ENCODE measurements around the gene CALB2. TPM values are rescaled to one million over a fixed set of nuclear protein-coding genes. Genes with fewer than 3 reads are reported as not detected.

CALB2 gene
- total and polyA plus RNA-seq, 2 donors (not counting 3 experiments of a cell fraction or from before 2014, with no cell fraction given) = not detected

- TF ChIP-seq GATA2 (IDR thresholded peaks at IDR 0.05; ENCODE audit: insufficient read depth, insufficient read length, low read depth, low read length) (no peak), EZH2 (IDR thresholded peaks at IDR 0.05; ENCODE audit: borderline replicate concordance, low read depth, low read length, severe bottlenecking) (no peak), POLR2AphosphoS5 (IDR thresholded peaks at IDR 0.05; ENCODE audit: insufficient read depth, low read depth, low read length) (no peak), MYC (IDR thresholded peaks at IDR 0.05; ENCODE audit: low read depth, low read length) (no peak)
- FAIRE-seq = no peak
- H4K20me1 ChIP-seq (replicated peaks; ENCODE audit: control insufficient read depth, extremely low read depth, insufficient read depth, low read length) = no peaks in the 10 kb centered on the region
- DNase-seq (ENCODE audit: low read depth, low spot score) = no peak
- H3K4me1 ChIP-seq (ENCODE audit: control insufficient read depth, extremely low read depth, insufficient read depth, low read length) = no peaks in the 10 kb centered on the region
- no peaks in the 10 kb centered on the region for H3K9me1 ChIP-seq (replicated peaks; ENCODE audit: control insufficient read depth, extremely low read depth, insufficient read depth, low read length)
- intact Hi-C loops (cut with micrococcal nuclease) = no loop called here
- H3K27ac ChIP-seq (ENCODE audit: insufficient read depth, low read depth, low read length) = no peak overlapping the region
- H3K9ac ChIP-seq (replicated peaks; ENCODE audit: extremely low read depth, insufficient read depth, low read length) = no peak overlapping the region
- ChIA-PET POLR2A (no interaction called here), CTCF (interaction anchor here (0.6 to 6.0 kb wide), 3 partner anchors 10 to 85 kb away, joined by 3 to 21 read pairs (median 4); no protein-coding TSS in a partner anchor)
- BruUV-seq (replicated peaks) = no TSS peak
- H3K79me2 ChIP-seq (ENCODE audit: control insufficient read depth, insufficient read depth, low read length) = no peaks in the 10 kb centered on the region
- no peak overlapping the region for H3K4me3 ChIP-seq (replicated peaks in 1 of 3; ENCODE audit: insufficient read depth in 1 of 3, low read depth in 1 of 3, low read length in 3 of 3)
- no peaks in the 10 kb centered on the region for H3K36me3 ChIP-seq (ENCODE audit: control insufficient read depth in 2 of 2, extremely low read depth in 1 of 2, insufficient read depth in 2 of 2, low read length in 2 of 2)
- H3K27me3 ChIP-seq (ENCODE audit: control insufficient read depth in 2 of 2, insufficient read depth in 2 of 2, low read length in 2 of 2) = no peaks in the 10 kb centered on the region
- H3K4me2 ChIP-seq (ENCODE audit: insufficient read depth, low read length) = no peak overlapping the region
- no peaks in the 10 kb centered on the region for H3K9me3 ChIP-seq (replicated peaks; ENCODE audit: control insufficient read depth, insufficient read depth, low read length)
- dilution Hi-C loops (cut with MboI; ENCODE audit: extremely low pct_ligation_motif_present, low sequenced_read_pairs) = no loop called here
- no peak overlapping the region for H2AFZ ChIP-seq (ENCODE audit: low read depth, low read length)
Measured at GRCh38 chr16:71340406-71340805, 18.1 kb upstream of the CALB2 start.

- Histone ChIP-seq H3K9ac (replicated peaks; ENCODE audit: extremely low read depth, insufficient read depth, low read length) (no peak overlapping the region), H3K4me1 (ENCODE audit: control insufficient read depth, extremely low read depth, insufficient read depth, low read length) (no peaks in the 10 kb centered on the region), H2AFZ (ENCODE audit: low read depth, low read length) (no peak overlapping the region), H3K79me2 (ENCODE audit: control insufficient read depth, insufficient read depth, low read length) (no peaks in the 10 kb centered on the region), H3K4me3 (replicated peaks in 1 of 3; ENCODE audit: insufficient read depth in 1 of 3, low read depth in 1 of 3, low read length in 3 of 3) (no peak overlapping the region), H3K27me3 (ENCODE audit: control insufficient read depth in 2 of 2, insufficient read depth in 2 of 2, low read length in 2 of 2) (no peaks in the 10 kb centered on the region), H3K4me2 (ENCODE audit: insufficient read depth, low read length) (no peak overlapping the region), H3K9me3 (replicated peaks; ENCODE audit: control insufficient read depth, insufficient read depth, low read length) (no peaks in the 10 kb centered on the region), H3K9me1 (replicated peaks; ENCODE audit: control insufficient read depth, extremely low read depth, insufficient read depth, low read length) (no peaks in the 10 kb centered on the region), H4K20me1 (replicated peaks; ENCODE audit: control insufficient read depth, extremely low read depth, insufficient read depth, low read length) (no peaks in the 10 kb centered on the region), H3K27ac (ENCODE audit: insufficient read depth, low read depth, low read length) (no peak overlapping the region), H3K36me3 (ENCODE audit: control insufficient read depth in 2 of 2, extremely low read depth in 1 of 2, insufficient read depth in 2 of 2, low read length in 2 of 2) (no peaks in the 10 kb centered on the region)
- FAIRE-seq (no peak), DNase-seq (ENCODE audit: low read depth, low spot score) (no peak)
- intact Hi-C loops (cut with micrococcal nuclease) (no loop called here), dilution Hi-C loops (cut with MboI; ENCODE audit: extremely low pct_ligation_motif_present, low sequenced_read_pairs) (no loop called here)
- ChIA-PET CTCF (interaction anchor here (0.9 to 1.8 kb wide), 4 partner anchors 16 to 158 kb away, joined by 3 to 7 read pairs (median 3); no protein-coding TSS in a partner anchor), POLR2A (no interaction called here)
- BruUV-seq (replicated peaks) = no TSS peak
- TF ChIP-seq GATA2 (IDR thresholded peaks at IDR 0.05; ENCODE audit: insufficient read depth, insufficient read length, low read depth, low read length) = no peak
- TF ChIP-seq MYC (IDR thresholded peaks at IDR 0.05; ENCODE audit: low read depth, low read length) = no peak
- TF ChIP-seq JUN (IDR thresholded peaks at IDR 0.05; ENCODE audit: borderline replicate concordance, insufficient read depth, insufficient read length, low read depth) = no peak
- no peak for TF ChIP-seq POLR2AphosphoS5 (IDR thresholded peaks at IDR 0.05; ENCODE audit: insufficient read depth, low read depth, low read length)
- TF ChIP-seq POLR2A (IDR thresholded peaks at IDR 0.05; ENCODE audit: low read depth, low read length) = no peak
- no peak for TF ChIP-seq EZH2 (IDR thresholded peaks at IDR 0.05; ENCODE audit: borderline replicate concordance, low read depth, low read length, severe bottlenecking)
- no peak for TF ChIP-seq MAX (IDR thresholded peaks at IDR 0.05; ENCODE audit: insufficient read depth, insufficient read length)
- no peak for TF ChIP-seq FOS (IDR thresholded peaks at IDR 0.05; ENCODE audit: borderline replicate concordance, insufficient read depth, low read length)
- no peak for TF ChIP-seq CTCF (IDR thresholded peaks at IDR 0.05; ENCODE audit: extremely low read depth in 1 of 2, insufficient read depth in 1 of 2, low read depth in 1 of 2, low read length in 2 of 2)
Measured at GRCh38 chr16:71341881-71342280, 16.6 kb upstream of the CALB2 start.
